Fibroblast of skin of left quadriceps (primary cell): ENCODE data around the gene LIN54.
"Not testable (repeated sequence)": the region's sequence is repeated elsewhere in the genome, so short reads cannot be mapped to it uniquely, and the experiment has no call there.

Experiments
- DNase-seq, 2 experiments: peaks; one replicate each; pipeline ENCODE4 v3.0.0-alpha.2; 2013; ENCODE audit warnings: low read depth in 2 of 2

LIN54 gene

GRCh38 chr4:82947498-82947897 is 63.1 kb downstream of the LIN54 start:
- no peak for DNase-seq

GRCh38 chr4:82939414-82939813 is 71.2 kb downstream of the LIN54 start:
- no peak for DNase-seq

- DNase-seq = no peak
Measured at GRCh38 chr4:82934441-82934840, 76.2 kb downstream of the LIN54 start.

- DNase-seq = no peak
Measured at GRCh38 chr4:82930848-82931755, 79.5 kb downstream of the LIN54 start.

GRCh38 chr4:82921795-82922194 is 88.8 kb downstream of the LIN54 start:
- no peak for DNase-seq

GRCh38 chr4:82919386-82919785 is 91.2 kb downstream of the LIN54 start:
- DNase-seq = no peak

- DNase-seq = no peak
Measured at GRCh38 chr4:82918091-82918490, 92.5 kb downstream of the LIN54 start.

GRCh38 chr4:82913968-82914367 is 96.7 kb downstream of the LIN54 start:
- DNase-seq = not testable (repeated sequence)

- no peak for DNase-seq
Measured at GRCh38 chr4:82913305-82913704, 97.3 kb downstream of the LIN54 start.

GRCh38 chr4:82909326-82909725 is 101.3 kb downstream of the LIN54 start:
- DNase-seq = no peak

GRCh38 chr4:82906469-82906868 is 104.2 kb downstream of the LIN54 start:
- no peak for DNase-seq

- no peak for DNase-seq
Measured at GRCh38 chr4:82905205-82905604, 105.4 kb downstream of the LIN54 start.

GRCh38 chr4:82903737-82904136 is 106.9 kb downstream of the LIN54 start:
- DNase-seq = no peak

GRCh38 chr4:82901183-82901718 is 109.4 kb downstream of the LIN54 start:
- DNase-seq = no peak

GRCh38 chr4:82900411-82901182 is 110.0 kb downstream of the LIN54 start, which contains the start of gene THAP9:
Gene THAP9 (plus strand): TSS chr4:82900735. CDS start chr4:82900803, 68 bp downstream.
- peak; percentile 99 for DNase-seq

GRCh38 chr4:82900066-82900410 is 110.6 kb downstream of the LIN54 start:
- no peak for DNase-seq

- no peak for DNase-seq
Measured at GRCh38 chr4:82899374-82900065, 111.1 kb downstream of the LIN54 start.

- peak; percentile 75 to 81 for DNase-seq
Measured at GRCh38 chr4:82898322-82899243, 112.0 kb downstream of the LIN54 start.

- DNase-seq = no peak
Measured at GRCh38 chr4:82896755-82897154, 113.9 kb downstream of the LIN54 start.

- DNase-seq = no peak
Measured at GRCh38 chr4:82893942-82894341, 116.7 kb downstream of the LIN54 start.

- DNase-seq = no peak
Measured at GRCh38 chr4:82892467-82892802, 118.2 kb downstream of the LIN54 start.
